ENCODE results near the gene FAM47C.
"Not testable (repeated sequence)": the region's sequence is repeated elsewhere in the genome, so short reads cannot be mapped to it uniquely, and the experiment has no call there.

Gene FAM47C

GRCh38 chrX:37008182-37008581, at the start of gene FAM47C:
TSS of gene FAM47C (plus strand) at chrX:37008366. CDS start at chrX:37008411, 45 bp downstream.
- not testable (repeated sequence) for DNase-seq

GRCh38 chrX:36961590-36961989, 46.6 kb upstream of the FAM47C start:
- DNase-seq = no peak

- no peak for DNase-seq
These were observed 44.9 kb upstream of the FAM47C start for GRCh38 chrX:36963069-36963808.

GRCh38 chrX:36963852-36964251, 44.3 kb upstream of the FAM47C start:
- no peak for DNase-seq

GRCh38 chrX:36973575-36973974, 34.6 kb upstream of the FAM47C start:
- DNase-seq = no peak

GRCh38 chrX:36974911-36975310, 33.3 kb upstream of the FAM47C start:
- no peak for DNase-seq

GRCh38 chrX:36978886-36979285, 29.3 kb upstream of the FAM47C start:
- no peak for DNase-seq

- DNase-seq = no peak
These were observed 24.3 kb upstream of the FAM47C start for GRCh38 chrX:36983831-36984230.

- not testable (repeated sequence) for DNase-seq
These were observed 22.6 kb upstream of the FAM47C start for GRCh38 chrX:36985416-36986209.

- no peak for DNase-seq
These were observed 21.9 kb upstream of the FAM47C start for GRCh38 chrX:36986231-36986630.

- not testable (repeated sequence) for DNase-seq
These were observed 21.0 kb upstream of the FAM47C start for GRCh38 chrX:36987212-36987611.

GRCh38 chrX:37000140-37000539, 8.0 kb upstream of the FAM47C start:
- no peak for DNase-seq

- no peak for DNase-seq
These were observed 2.3 kb downstream of the FAM47C start for GRCh38 chrX:37010496-37010895.

GRCh38 chrX:37034260-37034659, 26.1 kb downstream of the FAM47C start:
- not testable (repeated sequence) for DNase-seq

- DNase-seq = not testable (repeated sequence)
These were observed 28.6 kb downstream of the FAM47C start for GRCh38 chrX:37036674-37037220.

- DNase-seq = not testable (repeated sequence)
These were observed 30.6 kb downstream of the FAM47C start for GRCh38 chrX:37038814-37039213.

- not testable (repeated sequence) for DNase-seq
These were observed 35.1 kb downstream of the FAM47C start for GRCh38 chrX:37042956-37043885.

GRCh38 chrX:37047776-37048175, 39.6 kb downstream of the FAM47C start:
- no peak for DNase-seq

- not testable (repeated sequence) for DNase-seq
These were observed 49.4 kb downstream of the FAM47C start for GRCh38 chrX:37057572-37057971.

GRCh38 chrX:37060999-37061398, 52.8 kb downstream of the FAM47C start:
- no peak for DNase-seq

All from DMS79 (cell line).